ENCODE data around the gene EXOC2.

The EXOC2 gene

DNA sequence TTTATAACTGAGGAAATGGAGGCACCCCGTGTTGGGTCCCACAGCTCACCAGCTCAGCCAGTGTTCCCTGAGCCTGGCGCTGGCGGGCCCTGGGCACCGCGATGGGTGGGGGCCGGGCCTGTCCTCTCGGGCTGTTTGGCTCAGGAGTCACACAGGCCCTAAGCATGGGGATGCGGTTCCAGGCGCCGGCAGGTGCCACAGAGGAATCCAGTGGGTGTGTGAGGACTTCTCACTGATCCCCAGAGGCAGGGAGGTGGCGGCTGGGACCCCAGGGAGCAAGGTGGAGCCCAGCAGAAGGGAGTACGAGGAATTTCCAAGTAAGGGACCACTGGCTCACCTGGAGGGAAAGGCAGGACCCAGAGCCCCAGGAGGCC is 243.9 kb downstream of the EXOC2 start:
- H3K79me1 ChIP-seq (ENCODE audit: low read length), result no peaks in the 10 kb centered on the region
- no peak overlapping the region for H3K4me2 ChIP-seq (ENCODE audit: low read length)
- H3K79me2 ChIP-seq (ENCODE audit: control insufficient read depth, insufficient read depth, low read length, poor library complexity), result no peaks in the 10 kb centered on the region
- H3K9me3 ChIP-seq (ENCODE audit: insufficient read depth, low read depth, low read length), result peaks cover 19% of the 10 kb centered on the region
- no peak overlapping the region for H3K27ac ChIP-seq (ENCODE audit: low read depth, low read length)
- DNase-seq, result no peak
- H3K23ac ChIP-seq (ENCODE audit: low read length), result no peak overlapping the region
- H4K12ac ChIP-seq (ENCODE audit: low read depth, low read length), result no peak overlapping the region
- no peaks in the 10 kb centered on the region for H3K4me1 ChIP-seq (ENCODE audit: control insufficient read depth in 1 of 2, insufficient read depth in 2 of 2, low read length in 2 of 2)
- no peaks in the 10 kb centered on the region for H3K27me3 ChIP-seq (ENCODE audit: insufficient read depth, low read length)
- H4K8ac ChIP-seq (ENCODE audit: low read depth, low read length), result no peak overlapping the region
- no peak overlapping the region for H3K4me3 ChIP-seq (ENCODE audit: low read depth, low read length)
- H2AK5ac ChIP-seq (ENCODE audit: low read length), result no peak overlapping the region
- H2BK5ac ChIP-seq (ENCODE audit: low read depth, low read length, poor library complexity), result no peak overlapping the region
- no peak overlapping the region for H3K9ac ChIP-seq (ENCODE audit: low read length)
- no peak overlapping the region for H3K14ac ChIP-seq (ENCODE audit: low read length)
- no peak overlapping the region for H4K91ac ChIP-seq (ENCODE audit: low read depth, low read length)
- H2BK12ac ChIP-seq (ENCODE audit: low read length), result no peak overlapping the region
- H2AFZ ChIP-seq (ENCODE audit: insufficient read depth, low read length, poor library complexity), result no peak overlapping the region
- no peak overlapping the region for H2BK120ac ChIP-seq (ENCODE audit: insufficient read depth, low read length, poor library complexity)
- no peak overlapping the region for H3K18ac ChIP-seq (ENCODE audit: low read length)
- no peaks in the 10 kb centered on the region for H3K36me3 ChIP-seq (ENCODE audit: control insufficient read depth in 1 of 2, insufficient read depth in 2 of 2, low read length in 2 of 2)
- H3K4ac ChIP-seq (ENCODE audit: low read depth, low read length), result no peak overlapping the region
- no CpG with 5 or more reads among the region's 12 CpGs for WGBS (ENCODE audit: extremely low coverage, insufficient coverage, insufficient read length)

DNA sequence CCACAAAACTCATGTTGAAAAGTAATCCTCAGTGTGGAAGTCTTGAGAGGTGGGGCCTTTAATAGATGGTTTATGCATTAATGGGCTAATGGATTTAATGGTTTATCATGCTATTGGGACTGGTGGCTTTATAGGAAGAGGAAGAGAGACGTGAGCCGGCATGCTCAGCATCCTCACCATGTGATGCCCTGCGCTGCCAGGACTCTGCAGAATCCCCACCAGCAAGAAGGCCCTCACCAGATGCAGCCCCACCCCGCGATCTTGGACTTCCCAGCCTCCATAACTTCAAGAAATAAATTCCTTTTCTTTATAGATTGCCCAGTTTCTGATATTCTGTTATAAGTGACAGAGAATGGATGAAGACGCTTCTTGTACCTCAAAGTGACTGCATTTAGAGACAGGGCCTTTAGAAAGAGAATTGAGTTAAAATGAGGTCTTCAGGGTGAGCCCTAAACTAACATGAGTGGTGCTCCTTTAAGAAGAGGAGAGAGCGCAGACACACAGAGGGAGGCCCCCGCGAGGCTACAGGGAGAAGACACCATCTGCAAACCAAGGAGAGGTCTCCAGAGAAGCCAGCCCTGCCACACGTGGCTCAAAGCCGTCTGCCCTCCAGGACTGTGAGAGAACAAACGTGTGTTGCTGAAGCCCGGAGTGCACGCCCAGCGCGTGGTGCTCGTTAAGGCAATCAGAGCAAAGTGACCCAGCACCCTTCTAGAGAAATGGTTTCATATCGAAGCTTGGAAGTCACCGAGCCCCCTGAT is 244.5 kb downstream of the EXOC2 start:
- WGBS (ENCODE audit: extremely low coverage, insufficient coverage, insufficient read length), result no CpG with 5 or more reads among the region's 19 CpGs
- no peak for DNase-seq
- no peaks in the 10 kb centered on the region for H3K79me1 ChIP-seq (ENCODE audit: low read length)
- H3K4me2 ChIP-seq (ENCODE audit: low read length), result no peak overlapping the region
- H3K14ac ChIP-seq (ENCODE audit: low read length), result no peak overlapping the region
- no peaks in the 10 kb centered on the region for H3K79me2 ChIP-seq (ENCODE audit: control insufficient read depth, insufficient read depth, low read length, poor library complexity)
- no peaks in the 10 kb centered on the region for H3K4me1 ChIP-seq (ENCODE audit: control insufficient read depth in 1 of 2, insufficient read depth in 2 of 2, low read length in 2 of 2)
- no peaks in the 10 kb centered on the region for H3K36me3 ChIP-seq (ENCODE audit: control insufficient read depth in 1 of 2, insufficient read depth in 2 of 2, low read length in 2 of 2)
- no peak overlapping the region for H2BK12ac ChIP-seq (ENCODE audit: low read length)
- no peak overlapping the region for H2AK5ac ChIP-seq (ENCODE audit: low read length)
- no peak overlapping the region for H2AFZ ChIP-seq (ENCODE audit: insufficient read depth, low read length, poor library complexity)
- H3K27ac ChIP-seq (ENCODE audit: low read depth, low read length), result no peak overlapping the region
- no peak overlapping the region for H3K23ac ChIP-seq (ENCODE audit: low read length)
- no peak overlapping the region for H4K91ac ChIP-seq (ENCODE audit: low read depth, low read length)
- no peak overlapping the region for H3K9ac ChIP-seq (ENCODE audit: low read length)
- no peak overlapping the region for H2BK120ac ChIP-seq (ENCODE audit: insufficient read depth, low read length, poor library complexity)
- no peak overlapping the region for H3K4ac ChIP-seq (ENCODE audit: low read depth, low read length)
- H3K18ac ChIP-seq (ENCODE audit: low read length), result no peak overlapping the region
- no peak overlapping the region for H3K4me3 ChIP-seq (ENCODE audit: low read depth, low read length)
- no peak overlapping the region for H4K12ac ChIP-seq (ENCODE audit: low read depth, low read length)
- peaks cover 19% of the 10 kb centered on the region for H3K9me3 ChIP-seq (ENCODE audit: insufficient read depth, low read depth, low read length)
- no peaks in the 10 kb centered on the region for H3K27me3 ChIP-seq (ENCODE audit: insufficient read depth, low read length)
- H4K8ac ChIP-seq (ENCODE audit: low read depth, low read length), result no peak overlapping the region
- no peak overlapping the region for H2BK5ac ChIP-seq (ENCODE audit: low read depth, low read length, poor library complexity)

DNA sequence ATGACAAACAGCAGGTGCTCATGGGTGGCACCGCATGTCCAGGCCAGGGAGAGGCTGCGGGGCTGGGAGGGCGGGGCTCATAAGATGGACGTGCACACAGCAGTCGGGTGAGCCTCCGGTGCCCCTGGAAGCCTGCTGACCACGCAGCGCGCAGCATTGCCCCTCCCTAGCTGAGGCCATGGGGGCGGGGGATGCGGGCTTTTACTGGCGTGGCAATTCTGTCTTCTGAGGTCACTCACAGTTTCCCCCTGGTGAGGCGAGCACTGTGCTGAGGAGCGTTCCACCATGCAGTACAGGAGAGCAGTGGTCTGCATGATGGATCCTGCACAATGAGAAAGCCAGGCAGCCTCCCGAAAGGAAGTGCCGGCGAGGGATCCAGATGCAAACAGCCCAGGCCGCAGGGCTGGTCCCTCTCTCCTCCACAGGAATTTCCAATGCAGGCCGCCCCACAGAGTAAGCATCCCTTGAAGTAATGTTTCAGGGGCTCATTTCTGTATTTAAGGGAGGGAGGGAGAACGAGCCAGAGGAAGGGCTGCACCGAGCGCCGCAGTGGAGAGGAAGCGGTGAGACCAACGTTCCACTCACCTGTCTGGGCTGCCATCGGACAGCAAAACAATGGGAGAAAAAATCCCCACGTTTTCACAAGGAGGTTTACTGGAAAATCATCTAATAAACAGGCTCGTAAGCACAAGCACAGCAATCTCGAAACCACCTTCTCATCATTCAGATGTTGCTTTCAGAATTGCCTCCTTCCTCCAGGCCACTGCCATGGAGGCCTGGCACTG is 245.4 kb downstream of the EXOC2 start:
- H3K14ac ChIP-seq (ENCODE audit: low read length), result no peak overlapping the region
- no peak overlapping the region for H2BK120ac ChIP-seq (ENCODE audit: insufficient read depth, low read length, poor library complexity)
- no peak overlapping the region for H3K4me3 ChIP-seq (ENCODE audit: low read depth, low read length)
- H4K91ac ChIP-seq (ENCODE audit: low read depth, low read length), result no peak overlapping the region
- H3K4me2 ChIP-seq (ENCODE audit: low read length), result no peak overlapping the region
- no peak overlapping the region for H3K23ac ChIP-seq (ENCODE audit: low read length)
- no CpG with 5 or more reads among the region's 29 CpGs for WGBS (ENCODE audit: extremely low coverage, insufficient coverage, insufficient read length)
- H3K27ac ChIP-seq (ENCODE audit: low read depth, low read length), result no peak overlapping the region
- no peak overlapping the region for H3K18ac ChIP-seq (ENCODE audit: low read length)
- H2BK5ac ChIP-seq (ENCODE audit: low read depth, low read length, poor library complexity), result no peak overlapping the region
- no peak overlapping the region for H4K12ac ChIP-seq (ENCODE audit: low read depth, low read length)
- H4K8ac ChIP-seq (ENCODE audit: low read depth, low read length), result no peak overlapping the region
- H2AK5ac ChIP-seq (ENCODE audit: low read length), result no peak overlapping the region
- no peaks in the 10 kb centered on the region for H3K79me1 ChIP-seq (ENCODE audit: low read length)
- H3K4ac ChIP-seq (ENCODE audit: low read depth, low read length), result no peak overlapping the region
- H3K4me1 ChIP-seq (ENCODE audit: control insufficient read depth in 1 of 2, insufficient read depth in 2 of 2, low read length in 2 of 2), result no peaks in the 10 kb centered on the region
- no peak overlapping the region for H2AFZ ChIP-seq (ENCODE audit: insufficient read depth, low read length, poor library complexity)
- H2BK12ac ChIP-seq (ENCODE audit: low read length), result no peak overlapping the region
- no peaks in the 10 kb centered on the region for H3K36me3 ChIP-seq (ENCODE audit: control insufficient read depth in 1 of 2, insufficient read depth in 2 of 2, low read length in 2 of 2)
- H3K9me3 ChIP-seq (ENCODE audit: insufficient read depth, low read depth, low read length), result peaks cover 19% of the 10 kb centered on the region
- no peaks in the 10 kb centered on the region for H3K27me3 ChIP-seq (ENCODE audit: insufficient read depth, low read length)
- no peak overlapping the region for H3K9ac ChIP-seq (ENCODE audit: low read length)
- H3K79me2 ChIP-seq (ENCODE audit: control insufficient read depth, insufficient read depth, low read length, poor library complexity), result no peaks in the 10 kb centered on the region
- DNase-seq, result no peak

DNA sequence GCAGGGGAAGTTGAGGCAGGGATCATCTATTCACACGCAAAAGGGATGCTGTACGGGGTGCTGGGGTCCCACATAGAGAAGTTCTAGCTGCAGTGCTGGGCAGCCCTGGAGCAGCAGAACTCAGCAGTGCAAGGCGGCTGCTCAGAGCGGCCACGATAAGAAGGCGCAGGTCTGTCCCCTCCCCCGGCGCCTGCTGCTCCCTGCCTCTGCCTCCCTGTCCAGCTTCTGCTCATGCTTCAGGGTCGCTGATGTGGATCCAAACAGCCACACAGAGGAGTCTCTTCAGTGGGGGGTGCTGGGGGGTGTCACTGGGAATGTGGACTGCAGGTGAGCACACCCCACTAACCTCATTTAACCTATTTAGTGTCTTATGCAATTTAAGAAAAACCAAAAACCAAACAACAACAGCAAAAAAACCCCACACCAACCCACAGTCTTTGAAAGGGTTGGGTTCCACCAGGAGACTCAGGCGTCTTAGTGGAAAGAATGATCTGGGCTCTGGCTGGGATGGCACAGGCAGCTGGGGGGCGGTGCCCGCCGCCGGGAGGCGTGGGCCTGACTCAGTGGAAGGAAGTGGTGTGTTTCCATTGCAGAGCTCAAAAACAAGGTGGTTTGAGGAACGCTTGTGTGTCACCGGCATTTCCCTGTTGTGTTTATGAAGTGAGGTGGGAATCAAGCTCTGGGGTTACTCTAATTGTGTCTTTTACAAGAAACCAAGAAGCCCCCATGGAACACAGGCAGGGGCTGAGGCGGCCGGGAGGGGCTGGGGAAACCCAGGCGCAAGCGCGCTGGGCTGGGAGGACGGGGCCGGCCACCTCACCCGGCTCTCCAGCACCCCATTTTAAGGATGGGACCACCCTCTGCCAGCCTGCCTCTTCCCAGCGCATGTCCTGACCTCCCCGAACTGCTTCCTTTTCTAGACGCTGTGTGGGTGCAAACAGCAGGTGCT is 246.2 kb downstream of the EXOC2 start:
- Histone ChIP-seq H3K23ac (ENCODE audit: low read length) (no peak overlapping the region), H3K14ac (ENCODE audit: low read length) (no peak overlapping the region), H4K8ac (ENCODE audit: low read depth, low read length) (no peak overlapping the region), H4K12ac (ENCODE audit: low read depth, low read length) (no peak overlapping the region), H2BK5ac (ENCODE audit: low read depth, low read length, poor library complexity) (no peak overlapping the region), H3K79me2 (ENCODE audit: control insufficient read depth, insufficient read depth, low read length, poor library complexity) (no peaks in the 10 kb centered on the region), H2BK120ac (ENCODE audit: insufficient read depth, low read length, poor library complexity) (no peak overlapping the region), H3K9ac (ENCODE audit: low read length) (no peak overlapping the region), H2BK12ac (ENCODE audit: low read length) (no peak overlapping the region), H3K27ac (ENCODE audit: low read depth, low read length) (no peak overlapping the region), H3K18ac (ENCODE audit: low read length) (no peak overlapping the region), H3K4me1 (ENCODE audit: control insufficient read depth in 1 of 2, insufficient read depth in 2 of 2, low read length in 2 of 2) (no peaks in the 10 kb centered on the region), H3K4me3 (ENCODE audit: low read depth, low read length) (no peak overlapping the region), H3K4me2 (ENCODE audit: low read length) (no peak overlapping the region), H3K9me3 (ENCODE audit: insufficient read depth, low read depth, low read length) (peaks cover 19% of the 10 kb centered on the region), H3K27me3 (ENCODE audit: insufficient read depth, low read length) (no peaks in the 10 kb centered on the region), H3K36me3 (ENCODE audit: control insufficient read depth in 1 of 2, insufficient read depth in 2 of 2, low read length in 2 of 2) (no peaks in the 10 kb centered on the region), H3K79me1 (ENCODE audit: low read length) (no peaks in the 10 kb centered on the region), H2AK5ac (ENCODE audit: low read length) (no peak overlapping the region), H2AFZ (ENCODE audit: insufficient read depth, low read length, poor library complexity) (no peak overlapping the region), H3K4ac (ENCODE audit: low read depth, low read length) (no peak overlapping the region), H4K91ac (ENCODE audit: low read depth, low read length) (no peak overlapping the region)
- no CpG with 5 or more reads among the region's 28 CpGs for WGBS (ENCODE audit: extremely low coverage, insufficient coverage, insufficient read length)
- no peak for DNase-seq
